Measurements from ENCODE around the gene PTPRN. TPM values are rescaled to one million over a fixed set of nuclear protein-coding genes. Genes with fewer than 3 reads are reported as not detected.
A peak's percentile ranks its signal among the peaks of the same experiment; 100 is the strongest.

Gene PTPRN
- total and polyA plus RNA-seq, 9 of the 15 experiments (the other 6 are each of a cell fraction or from before 2014, with no cell fraction given) = 0.15 to 2.4 (median 0.43) TPM; not detected in 1

DNA sequence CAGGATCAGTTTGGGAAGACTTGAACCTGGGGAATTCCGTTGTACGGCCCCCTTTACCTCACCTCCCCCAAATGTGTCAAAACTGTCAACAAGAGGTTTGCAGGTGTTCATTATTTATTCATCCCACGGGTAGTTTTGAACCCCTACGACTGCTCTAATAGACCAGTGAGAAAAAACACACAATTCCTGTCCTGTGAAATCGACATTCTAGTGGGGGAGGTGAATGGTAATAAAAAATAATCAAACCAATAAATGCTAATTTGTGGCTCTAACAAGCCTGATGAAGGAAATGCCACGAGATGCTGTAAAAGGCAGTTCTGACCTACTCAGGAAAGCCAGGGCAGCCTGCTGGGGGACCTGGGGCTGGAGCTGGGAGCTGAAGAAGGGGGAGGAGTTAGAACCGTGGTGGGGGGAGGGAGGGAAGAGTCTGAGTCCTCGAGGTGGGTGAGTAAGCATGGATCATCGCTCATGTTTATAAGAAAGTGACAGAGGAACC lies 30.5 kb downstream of the PTPRN start:
- Histone ChIP-seq H2AFZ (ENCODE audit: low read depth, low read length) (peak overlapping the region; percentile 96), H3K4me1 (replicated peaks in 1 of 2; ENCODE audit: control insufficient read depth in 2 of 2, insufficient read depth in 2 of 2, low read length in 2 of 2) (peaks cover 42 to 59% of the 10 kb centered on the region in 2 experiments), H3K4me2 (ENCODE audit: insufficient read depth, low read length) (peak overlapping the region; percentile 74), H3K27me3 (ENCODE audit: control insufficient read depth in 2 of 2, insufficient read depth in 2 of 2, low read length in 2 of 2) (no peaks in the 10 kb centered on the region), H3K36me3 (ENCODE audit: control insufficient read depth, insufficient read depth, low read length) (no peaks in the 10 kb centered on the region), H3K4me3 (peak overlapping the region; percentile 32), H3K79me2 (ENCODE audit: control insufficient read depth, insufficient read depth, low read length) (no peaks in the 10 kb centered on the region), H3K9me3 (replicated peaks; ENCODE audit: control insufficient read depth, insufficient read depth, low read depth, low read length) (no peaks in the 10 kb centered on the region), H3K27ac (ENCODE audit: extremely low read depth, low read depth, low read length) (peak overlapping the region; percentile 87), H3K9me1 (ENCODE audit: control insufficient read depth, insufficient read depth, low read length) (peaks cover 5% of the 10 kb centered on the region), H4K20me1 (replicated peaks; ENCODE audit: control insufficient read depth, insufficient read depth, low read length) (no peaks in the 10 kb centered on the region), H3K9ac (ENCODE audit: insufficient read depth in 1 of 2, low read depth in 2 of 2, low read length in 2 of 2) (peak overlapping the region; percentile 80 to 84)
- ChIA-PET POLR2A (interaction anchor here (0.6 to 1.6 kb wide), 13 partner anchors 10 to 145 kb away, joined by 3 to 8 read pairs (median 5); partner anchors contain the start of genes CNPPD1, DNPEP, GLB1L and STK16), CTCF (ENCODE audit: low intra/inter-chr PET ratio) (interaction anchor here (4.3 kb wide), 1 partner anchor 17 kb away, joined by 28 read pairs; no protein-coding TSS in a partner anchor)
- no TSS peak for BruUV-seq (replicated peaks)
- intact Hi-C loops (cut with micrococcal nuclease) (loop anchor here (1.0 to 5.0 kb wide), 6 partner anchors 16 to 319 kb away; partner anchors contain the start of genes ABCB6, NHEJ1, STK11IP and TUBA4A), in situ Hi-C loops (cut with MboI) (no loop called here)
- FAIRE-seq (no peak), DNase-seq (ENCODE audit: extremely low read depth in 1 of 4, low spot score in 3 of 4) (no peak), ATAC-seq (no peak)
- WGBS (ENCODE audit: insufficient coverage, low coverage, missing lambda C conversion rate) = 6% methylated on average over 7 of the region's 9 CpGs
- peak; percentile 33; the same call in 1 of the 2 replicates for TF ChIP-seq PHF8 (IDR thresholded peaks at IDR 0.05; ENCODE audit: borderline replicate concordance, low read length)
- TF ChIP-seq, protein P1, sequence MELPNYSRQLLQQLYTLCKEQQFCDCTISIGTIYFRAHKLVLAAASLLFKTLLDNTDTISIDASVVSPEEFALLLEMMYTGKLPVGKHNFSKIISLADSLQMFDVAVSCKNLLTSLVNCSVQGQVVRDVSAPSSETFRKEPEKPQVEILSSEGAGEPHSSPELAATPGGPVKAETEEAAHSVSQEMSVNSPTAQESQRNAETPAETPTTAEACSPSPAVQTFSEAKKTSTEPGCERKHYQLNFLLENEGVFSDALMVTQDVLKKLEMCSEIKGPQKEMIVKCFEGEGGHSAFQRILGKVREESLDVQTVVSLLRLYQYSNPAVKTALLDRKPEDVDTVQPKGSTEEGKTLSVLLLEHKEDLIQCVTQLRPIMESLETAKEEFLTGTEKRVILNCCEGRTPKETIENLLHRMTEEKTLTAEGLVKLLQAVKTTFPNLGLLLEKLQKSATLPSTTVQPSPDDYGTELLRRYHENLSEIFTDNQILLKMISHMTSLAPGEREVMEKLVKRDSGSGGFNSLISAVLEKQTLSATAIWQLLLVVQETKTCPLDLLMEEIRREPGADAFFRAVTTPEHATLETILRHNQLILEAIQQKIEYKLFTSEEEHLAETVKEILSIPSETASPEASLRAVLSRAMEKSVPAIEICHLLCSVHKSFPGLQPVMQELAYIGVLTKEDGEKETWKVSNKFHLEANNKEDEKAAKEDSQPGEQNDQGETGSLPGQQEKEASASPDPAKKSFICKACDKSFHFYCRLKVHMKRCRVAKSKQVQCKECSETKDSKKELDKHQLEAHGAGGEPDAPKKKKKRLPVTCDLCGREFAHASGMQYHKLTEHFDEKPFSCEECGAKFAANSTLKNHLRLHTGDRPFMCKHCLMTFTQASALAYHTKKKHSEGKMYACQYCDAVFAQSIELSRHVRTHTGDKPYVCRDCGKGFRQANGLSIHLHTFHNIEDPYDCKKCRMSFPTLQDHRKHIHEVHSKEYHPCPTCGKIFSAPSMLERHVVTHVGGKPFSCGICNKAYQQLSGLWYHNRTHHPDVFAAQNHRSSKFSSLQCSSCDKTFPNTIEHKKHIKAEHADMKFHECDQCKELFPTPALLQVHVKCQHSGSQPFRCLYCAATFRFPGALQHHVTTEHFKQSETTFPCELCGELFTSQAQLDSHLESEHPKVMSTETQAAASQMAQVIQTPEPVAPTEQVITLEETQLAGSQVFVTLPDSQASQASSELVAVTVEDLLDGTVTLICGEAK (IDR thresholded peaks at IDR 0.05) = peak; percentile 61; the same call in 1 of the 2 replicates
- TF ChIP-seq, protein P1 (CRISPR knock-in tag; IDR thresholded peaks at IDR 0.05) = no peak
- TF ChIP-seq, protein P2, sequence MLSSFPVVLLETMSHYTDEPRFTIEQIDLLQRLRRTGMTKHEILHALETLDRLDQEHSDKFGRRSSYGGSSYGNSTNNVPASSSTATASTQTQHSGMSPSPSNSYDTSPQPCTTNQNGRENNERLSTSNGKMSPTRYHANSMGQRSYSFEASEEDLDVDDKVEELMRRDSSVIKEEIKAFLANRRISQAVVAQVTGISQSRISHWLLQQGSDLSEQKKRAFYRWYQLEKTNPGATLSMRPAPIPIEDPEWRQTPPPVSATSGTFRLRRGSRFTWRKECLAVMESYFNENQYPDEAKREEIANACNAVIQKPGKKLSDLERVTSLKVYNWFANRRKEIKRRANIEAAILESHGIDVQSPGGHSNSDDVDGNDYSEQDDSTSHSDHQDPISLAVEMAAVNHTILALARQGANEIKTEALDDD (IDR thresholded peaks at IDR 0.05) = 0 out of 2 replicates have a peak, but pooled peaks have one; percentile 49
- TF ChIP-seq ZNF316 (IDR thresholded peaks at IDR 0.05) = peak; percentile 25; the same call in 1 of the 2 replicates
- TF ChIP-seq, protein P3, sequence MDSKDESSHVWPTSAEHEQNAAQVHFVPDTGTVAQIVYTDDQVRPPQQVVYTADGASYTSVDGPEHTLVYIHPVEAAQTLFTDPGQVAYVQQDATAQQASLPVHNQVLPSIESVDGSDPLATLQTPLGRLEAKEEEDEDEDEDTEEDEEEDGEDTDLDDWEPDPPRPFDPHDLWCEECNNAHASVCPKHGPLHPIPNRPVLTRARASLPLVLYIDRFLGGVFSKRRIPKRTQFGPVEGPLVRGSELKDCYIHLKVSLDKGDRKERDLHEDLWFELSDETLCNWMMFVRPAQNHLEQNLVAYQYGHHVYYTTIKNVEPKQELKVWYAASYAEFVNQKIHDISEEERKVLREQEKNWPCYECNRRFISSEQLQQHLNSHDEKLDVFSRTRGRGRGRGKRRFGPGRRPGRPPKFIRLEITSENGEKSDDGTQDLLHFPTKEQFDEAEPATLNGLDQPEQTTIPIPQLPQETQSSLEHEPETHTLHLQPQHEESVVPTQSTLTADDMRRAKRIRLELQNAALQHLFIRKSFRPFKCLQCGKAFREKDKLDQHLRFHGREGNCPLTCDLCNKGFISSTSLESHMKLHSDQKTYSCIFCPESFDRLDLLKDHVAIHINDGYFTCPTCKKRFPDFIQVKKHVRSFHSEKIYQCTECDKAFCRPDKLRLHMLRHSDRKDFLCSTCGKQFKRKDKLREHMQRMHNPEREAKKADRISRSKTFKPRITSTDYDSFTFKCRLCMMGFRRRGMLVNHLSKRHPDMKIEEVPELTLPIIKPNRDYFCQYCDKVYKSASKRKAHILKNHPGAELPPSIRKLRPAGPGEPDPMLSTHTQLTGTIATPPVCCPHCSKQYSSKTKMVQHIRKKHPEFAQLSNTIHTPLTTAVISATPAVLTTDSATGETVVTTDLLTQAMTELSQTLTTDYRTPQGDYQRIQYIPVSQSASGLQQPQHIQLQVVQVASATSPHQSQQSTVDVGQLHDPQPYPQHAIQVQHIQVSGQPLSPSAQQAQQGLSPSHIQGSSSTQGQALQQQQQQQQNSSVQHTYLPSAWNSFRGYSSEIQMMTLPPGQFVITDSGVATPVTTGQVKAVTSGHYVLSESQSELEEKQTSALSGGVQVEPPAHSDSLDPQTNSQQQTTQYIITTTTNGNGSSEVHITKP (IDR thresholded peaks at IDR 0.05; ENCODE audit: partially characterized antibody) = peak; percentile 48
- no peak for TF ChIP-seq CHD1 (IDR thresholded peaks at IDR 0.05; ENCODE audit: low read length)
- no peak for TF ChIP-seq FOSL1 (tag; conservative IDR thresholded peaks at IDR 0.05)
